ENCODE data around the gene PTPN14.
"Not testable (repeated sequence)": the region's sequence is repeated elsewhere in the genome, so short reads cannot be mapped to it uniquely, and the experiment has no call there.

The PTPN14 gene

GRCh38 chr1:214551436-214552173, at the start of gene PTPN14:
Gene PTPN14, minus strand, starts transcription at chr1:214551602. Its CDS starts 86,799 bp downstream, at chr1:214464803.
- DNase-seq, result no peak

- DNase-seq, result no peak
These were observed 41.8 kb upstream of the PTPN14 start for GRCh38 chr1:214593158-214593557.

- not testable (repeated sequence) for DNase-seq
These were observed 40.5 kb upstream of the PTPN14 start for GRCh38 chr1:214591918-214592317.

GRCh38 chr1:214590696-214591095, 39.3 kb upstream of the PTPN14 start:
- no peak for DNase-seq

- DNase-seq, result no peak
These were observed 37.7 kb upstream of the PTPN14 start for GRCh38 chr1:214588963-214589597.

- no peak for DNase-seq
These were observed 35.8 kb upstream of the PTPN14 start for GRCh38 chr1:214587165-214587564.

- no peak for DNase-seq
These were observed 35.2 kb upstream of the PTPN14 start for GRCh38 chr1:214586621-214587020.

- DNase-seq, result no peak
These were observed 33.7 kb upstream of the PTPN14 start for GRCh38 chr1:214584805-214585766.

- no peak for DNase-seq
These were observed 32.6 kb upstream of the PTPN14 start for GRCh38 chr1:214583824-214584554.

GRCh38 chr1:214583113-214583512, 31.7 kb upstream of the PTPN14 start:
- DNase-seq, result no peak

- no peak for DNase-seq
These were observed 31.0 kb upstream of the PTPN14 start for GRCh38 chr1:214582289-214582891.

- DNase-seq, result no peak
These were observed 30.4 kb upstream of the PTPN14 start for GRCh38 chr1:214581785-214582184.

- no peak for DNase-seq
These were observed 27.8 kb upstream of the PTPN14 start for GRCh38 chr1:214579183-214579582.

GRCh38 chr1:214576120-214576519, 24.7 kb upstream of the PTPN14 start:
- DNase-seq, result not testable (repeated sequence)

GRCh38 chr1:214574598-214575411, 23.4 kb upstream of the PTPN14 start:
- DNase-seq, result no peak

GRCh38 chr1:214573386-214574318, 22.2 kb upstream of the PTPN14 start:
- no peak for DNase-seq

GRCh38 chr1:214571281-214571680, 19.9 kb upstream of the PTPN14 start:
- DNase-seq, result no peak

GRCh38 chr1:214570442-214570841, 19.0 kb upstream of the PTPN14 start:
- DNase-seq, result no peak

GRCh38 chr1:214569357-214570004, 18.1 kb upstream of the PTPN14 start:
- DNase-seq, result no peak

GRCh38 chr1:214568328-214568727, 16.9 kb upstream of the PTPN14 start:
- no peak for DNase-seq

Data from activated CD4-positive, alpha-beta T cell treated with anti-CD3 and anti-CD28 coated beads, Interleukin-2, amount 50 U/mL, for 4 hours (primary cell).